C4-2B (cell line): ENCODE measurements around the gene COX11.

Experiments used
- CTCF ChIP-seq: fragments of 450-650 bp; conservative IDR thresholded peaks from 2 replicates; pipeline ENCODE4 v1.5.1; 2017; ENCODE audit warnings: mild to moderate bottlenecking
- ZFX ChIP-seq: fragments of 450-650 bp; IDR thresholded peaks from 2 replicates; pipeline ENCODE4 v1.6.1; 2017

DNA sequence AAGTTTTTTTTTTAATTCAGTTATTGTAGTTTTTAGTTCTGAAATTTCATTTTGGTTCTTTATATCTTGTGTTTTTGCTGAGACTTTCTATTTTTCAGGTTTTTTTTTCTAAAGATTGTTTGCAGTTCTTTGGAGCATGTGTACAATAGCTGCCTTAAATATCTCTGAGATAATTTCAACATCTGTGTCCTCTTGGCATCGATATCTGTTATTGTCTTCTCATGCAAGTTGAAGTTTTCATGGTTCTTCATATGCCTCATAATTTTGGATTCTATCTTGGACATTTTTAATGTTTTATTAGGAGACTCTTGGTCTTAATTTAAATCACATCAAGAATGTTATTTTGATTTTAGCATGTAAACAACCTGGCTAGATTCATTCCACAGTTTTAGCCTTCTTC, 22.8 kb downstream of the COX11 start:
- TF ChIP-seq CTCF (no peak), ZFX (no peak)
